PC-3 (cell line): ENCODE measurements around the gene FPGS.

Experiments
- CTCF ChIP-seq: fragments of 300-600 bp; sonication (generic); conservative IDR thresholded peaks from 2 replicates; pipeline ENCODE4 v1.5.1; 2017; ENCODE audit warnings: antibody characterized with exemption, low read depth, mild to moderate bottlenecking, low read length
- EZH2 ChIP-seq: fragments of 300-600 bp; sonication (generic); IDR thresholded peaks from one replicate; pipeline ENCODE4 v1.6.1; 2017; ENCODE audit warnings: antibody characterized with exemption, mild to moderate bottlenecking, low read length; ENCODE audit not compliant: unreplicated experiment
- EZH2phosphoT487 ChIP-seq: fragments of 300-600 bp; sonication (generic); IDR thresholded peaks from 2 replicates; pipeline ENCODE4 v1.6.1; 2018; ENCODE audit warnings: mild to moderate bottlenecking, antibody characterized with exemption, low read length, borderline replicate concordance

GRCh38 chr9:127812936-127813675 is 10.4 kb downstream of the FPGS start:
- TF ChIP-seq CTCF (no peak), EZH2 (no peak), EZH2phosphoT487 (no peak)
